GM15510 (cell line): ENCODE data around the gene SPATA25.

ENCODE experiments used
- POLR2A ChIP-seq: IDR thresholded peaks from 3 replicates; pipeline ENCODE4 v1.6.1; 2011; ENCODE audit warnings: borderline replicate concordance; ENCODE audit not compliant: insufficient read length; ENCODE audit errors: extremely low read depth

SPATA25 gene

GRCh38 chr20:45919542-45920399 is 32.3 kb upstream of the SPATA25 start:
- no peak for TF ChIP-seq POLR2A

- TF ChIP-seq POLR2A: no peak
Observed at GRCh38 chr20:45918779-45919537, 31.5 kb upstream of the SPATA25 start.

GRCh38 chr20:45918182-45918737 is 30.8 kb upstream of the SPATA25 start:
- TF ChIP-seq POLR2A: no peak

- no peak for TF ChIP-seq POLR2A
Observed at GRCh38 chr20:45917790-45918141, 30.3 kb upstream of the SPATA25 start.

GRCh38 chr20:45913116-45913515 is 25.7 kb upstream of the SPATA25 start:
- TF ChIP-seq POLR2A: no peak

GRCh38 chr20:45912344-45912682 is 24.9 kb upstream of the SPATA25 start:
- TF ChIP-seq POLR2A: no peak

GRCh38 chr20:45911486-45912343 is 24.3 kb upstream of the SPATA25 start, which contains the start of gene PLTP:
Gene PLTP, minus strand, starts transcription at chr20:45912155. Its CDS starts 703 bp downstream, at chr20:45911452.
- TF ChIP-seq POLR2A: no peak

GRCh38 chr20:45910670-45911485 is 23.5 kb upstream of the SPATA25 start:
- peak; percentile 46 for TF ChIP-seq POLR2A

- no peak for TF ChIP-seq POLR2A
Observed at GRCh38 chr20:45909817-45910669, 22.6 kb upstream of the SPATA25 start.

GRCh38 chr20:45909336-45909808 is 21.9 kb upstream of the SPATA25 start:
- no peak for TF ChIP-seq POLR2A

GRCh38 chr20:45908084-45908483 is 20.7 kb upstream of the SPATA25 start:
- TF ChIP-seq POLR2A: no peak

GRCh38 chr20:45907219-45907948 is 20.0 kb upstream of the SPATA25 start:
- TF ChIP-seq POLR2A: no peak

GRCh38 chr20:45905505-45906079 is 18.2 kb upstream of the SPATA25 start:
- TF ChIP-seq POLR2A: no peak
